Measurements from ENCODE around the gene IL18R1. TPM values are rescaled to one million over a fixed set of nuclear protein-coding genes. Genes with fewer than 3 reads are reported as not detected.

Gene IL18R1
- total RNA-seq, 1 donor from 2014 or later: 83.9 TPM

- intact Hi-C loops (cut with micrococcal nuclease): loop anchor here (1.0 to 5.0 kb wide), 3 partner anchors 7 to 728 kb away; partner anchors contain the start of gene MAP4K4
Observed at GRCh38 chr2:102425441-102426132, 70.0 kb downstream of the IL18R1 start.

GRCh38 chr2:102427249-102427648 lies 71.7 kb downstream of the IL18R1 start:
- intact Hi-C loops (cut with micrococcal nuclease): loop anchor here (5.0 kb wide), 1 partner anchor 730 kb away; the partner anchor contains the start of gene MAP4K4

- intact Hi-C loops (cut with micrococcal nuclease): loop anchor here (5.0 kb wide), 1 partner anchor 731 kb away; the partner anchor contains the start of gene MAP4K4
Observed at GRCh38 chr2:102428573-102428972, 73.0 kb downstream of the IL18R1 start.

GRCh38 chr2:102432386-102432785 lies 76.8 kb downstream of the IL18R1 start:
- intact Hi-C loops (cut with micrococcal nuclease): no loop called here

GRCh38 chr2:102433973-102434654 lies 78.5 kb downstream of the IL18R1 start:
- intact Hi-C loops (cut with micrococcal nuclease): loop anchor here (2.0 kb wide), 1 partner anchor 15 kb away; no protein-coding TSS in a partner anchor

GRCh38 chr2:102434655-102435381 lies 79.2 kb downstream of the IL18R1 start:
- intact Hi-C loops (cut with micrococcal nuclease): loop anchor here (2.0 kb wide), 1 partner anchor 16 kb away; no protein-coding TSS in a partner anchor

GRCh38 chr2:102435741-102436140 lies 80.1 kb downstream of the IL18R1 start:
- intact Hi-C loops (cut with micrococcal nuclease): loop anchor here (1.0 to 2.0 kb wide), 2 partner anchors 10 to 17 kb away; no protein-coding TSS in a partner anchor

GRCh38 chr2:102436323-102436722 lies 80.7 kb downstream of the IL18R1 start:
- intact Hi-C loops (cut with micrococcal nuclease): loop anchor here (1.0 kb wide), 1 partner anchor 11 kb away; no protein-coding TSS in a partner anchor

- intact Hi-C loops (cut with micrococcal nuclease): no loop called here
Observed at GRCh38 chr2:102437122-102437521, 81.5 kb downstream of the IL18R1 start.

- intact Hi-C loops (cut with micrococcal nuclease): no loop called here
Observed at GRCh38 chr2:102438111-102438510, 82.5 kb downstream of the IL18R1 start.

- intact Hi-C loops (cut with micrococcal nuclease): no loop called here
Observed at GRCh38 chr2:102438578-102438977, 83.0 kb downstream of the IL18R1 start.

- intact Hi-C loops (cut with micrococcal nuclease): no loop called here
Observed at GRCh38 chr2:102439065-102439695, 83.6 kb downstream of the IL18R1 start.

GRCh38 chr2:102442967-102443828 lies 87.6 kb downstream of the IL18R1 start:
- intact Hi-C loops (cut with micrococcal nuclease): loop anchor here (1.0 to 5.0 kb wide), 10 partner anchors 25 to 423 kb away; no protein-coding TSS in a partner anchor

- intact Hi-C loops (cut with micrococcal nuclease): loop anchor here (5.0 kb wide), 1 partner anchor 362 kb away; no protein-coding TSS in a partner anchor
Observed at GRCh38 chr2:102444233-102444632, 88.6 kb downstream of the IL18R1 start.

- intact Hi-C loops (cut with micrococcal nuclease): no loop called here
Observed at GRCh38 chr2:102446936-102447335, 91.3 kb downstream of the IL18R1 start.

Other genes starting within 250 kb of the IL18R1 start
- gene IL1R1, start 213.1 kb upstream of the IL18R1 start, total RNA-seq: 0.22 and 0.39 TPM in 2 replicates
- not detected in 2 replicates for gene IL1RL2, start 168.8 kb upstream of the IL18R1 start, total RNA-seq
- gene IL1RL1, start 44.2 kb upstream of the IL18R1 start, total RNA-seq: 16.0 and 16.2 TPM in 2 replicates
- 40.3 and 43.4 TPM in 2 replicates for gene IL18RAP, start 67.4 kb downstream of the IL18R1 start, total RNA-seq
- gene SLC9A4, start 117.4 kb downstream of the IL18R1 start, total RNA-seq: 0.15 and 0.20 TPM in 2 replicates